ENCODE data around the gene TDRKH.
A peak's percentile ranks its signal among the peaks of the same experiment; 100 is the strongest.

The TDRKH gene

DNA sequence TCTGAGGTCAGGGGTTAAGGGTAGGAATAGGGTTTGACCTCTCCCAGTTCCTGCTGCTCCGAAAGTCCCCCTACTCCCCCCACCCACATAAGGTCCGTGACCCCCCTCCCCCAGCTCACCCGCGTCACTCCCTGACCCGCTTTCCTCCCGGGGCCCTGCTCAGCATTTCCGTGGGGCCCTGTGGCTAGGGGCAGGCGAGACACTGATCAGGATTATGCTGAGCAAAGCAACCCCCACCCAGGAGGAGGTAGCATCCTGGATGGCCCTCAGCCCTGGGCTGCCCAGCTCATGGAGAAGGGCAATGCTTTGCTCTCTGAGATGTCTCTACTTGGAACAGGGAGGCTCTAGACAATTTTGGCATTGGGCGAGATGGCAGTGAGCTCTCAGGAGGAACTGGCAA is 37.6 kb upstream of the TDRKH start:
- Histone ChIP-seq H3K36me3 (ENCODE audit: control insufficient read depth in 1 of 2, insufficient read depth in 2 of 2, low read depth in 1 of 2, low read length in 2 of 2) (no peaks in the 10 kb centered on the region), H2AFZ (ENCODE audit: low read depth, low read length) (no peak overlapping the region), H4K8ac (ENCODE audit: low read length) (no peak overlapping the region), H2BK15ac (ENCODE audit: low read depth, poor library complexity, severe bottlenecking) (no peak overlapping the region), H3K14ac (ENCODE audit: low read length in 2 of 2) (no peak overlapping the region), H3K9me3 (ENCODE audit: control insufficient read depth, low read length) (no peaks in the 10 kb centered on the region), H3K4ac (ENCODE audit: low read depth in 1 of 2, low read length in 2 of 2) (no peak overlapping the region), H4K91ac (ENCODE audit: low read length) (no peak overlapping the region), H3K4me3 (ENCODE audit: insufficient read depth in 1 of 2, low read depth in 1 of 2, low read length in 2 of 2) (no peak overlapping the region), H3K4me2 (ENCODE audit: low read length, poor library complexity, severe bottlenecking) (no peak overlapping the region), H3K4me1 (ENCODE audit: control insufficient read depth, insufficient read depth, low read depth, low read length) (peaks cover 11% of the 10 kb centered on the region), H3K9ac (ENCODE audit: low read length) (no peak overlapping the region), H2BK5ac (ENCODE audit: low read depth, low read length, poor library complexity, severe bottlenecking) (no peak overlapping the region), H2AK5ac (ENCODE audit: low read length, severe bottlenecking) (no peak overlapping the region), H3K18ac (ENCODE audit: low read depth in 1 of 2, low read length in 2 of 2) (no peak overlapping the region), H3K79me1 (replicated peaks; ENCODE audit: low read length, poor library complexity, severe bottlenecking) (no peaks in the 10 kb centered on the region), H2BK12ac (ENCODE audit: low read length in 2 of 2) (no peak overlapping the region), H2BK120ac (ENCODE audit: low read depth, low read length) (no peak overlapping the region), H3K27me3 (ENCODE audit: control insufficient read depth in 1 of 2, insufficient read depth in 1 of 2, low read length in 2 of 2) (peaks cover 59 to 74% of the 10 kb centered on the region in 2 experiments), H3K27ac (ENCODE audit: low read length, poor library complexity, severe bottlenecking) (no peak overlapping the region), H3K23ac (ENCODE audit: low read length in 2 of 2) (no peak overlapping the region)
- WGBS: 49% methylated on average over 9 of the region's 9 CpGs
- no peak for DNase-seq

DNA sequence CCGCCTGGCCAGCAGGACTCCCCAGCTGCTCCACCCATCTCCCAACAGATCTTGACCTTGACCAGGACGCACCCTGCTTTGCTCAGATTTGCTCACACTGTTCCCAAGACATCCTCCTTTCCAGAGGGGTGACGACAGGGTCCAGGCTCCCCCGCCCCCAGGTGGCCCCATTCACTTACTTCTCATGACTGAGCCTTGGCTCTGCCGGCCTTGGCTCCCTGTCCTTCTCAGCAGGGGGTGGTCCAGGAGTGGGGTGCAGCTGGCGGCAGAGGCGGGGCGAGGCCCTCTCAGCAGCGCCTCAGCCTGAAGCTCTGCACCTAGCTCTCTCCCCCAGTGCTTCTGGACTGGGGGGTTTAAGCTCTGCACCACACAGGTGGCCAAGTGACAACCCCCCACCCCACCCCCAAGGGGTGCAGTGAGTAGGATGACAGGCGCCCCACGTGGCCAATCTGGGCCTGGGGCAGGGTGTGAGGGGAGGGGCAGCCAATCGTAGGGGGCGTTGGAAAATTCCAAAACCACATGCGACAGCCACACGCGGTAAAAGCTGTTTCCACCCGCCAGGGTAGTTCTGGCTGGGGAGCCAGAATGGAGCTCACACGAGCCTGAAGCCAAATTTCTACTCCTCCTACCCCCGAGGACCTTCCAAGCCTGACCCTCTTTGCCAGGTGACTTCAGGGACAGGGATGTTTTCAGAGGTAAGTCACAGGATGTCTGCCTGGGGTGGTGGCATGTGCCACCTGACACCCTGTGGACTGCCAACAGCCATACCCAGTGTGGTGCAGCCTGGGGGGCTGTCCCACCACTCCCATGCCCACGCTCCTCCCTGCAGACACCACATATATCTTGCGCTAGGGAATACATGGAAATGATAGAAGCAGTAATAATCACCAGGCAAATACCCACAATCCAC is 35.7 kb upstream of the TDRKH start:
- H3K4me3 ChIP-seq (ENCODE audit: insufficient read depth in 1 of 2, low read depth in 1 of 2, low read length in 2 of 2): peak overlapping the region in 1 of 2 experiments; percentile 12
- H3K4ac ChIP-seq (ENCODE audit: low read depth in 1 of 2, low read length in 2 of 2): no peak overlapping the region
- H3K18ac ChIP-seq (ENCODE audit: low read depth in 1 of 2, low read length in 2 of 2): no peak overlapping the region
- no peaks in the 10 kb centered on the region for H3K36me3 ChIP-seq (ENCODE audit: control insufficient read depth in 1 of 2, insufficient read depth in 2 of 2, low read depth in 1 of 2, low read length in 2 of 2)
- no peak overlapping the region for H2AK5ac ChIP-seq (ENCODE audit: low read length, severe bottlenecking)
- H3K79me1 ChIP-seq (replicated peaks; ENCODE audit: low read length, poor library complexity, severe bottlenecking): no peaks in the 10 kb centered on the region
- H3K23ac ChIP-seq (ENCODE audit: low read length in 2 of 2): no peak overlapping the region
- no peak overlapping the region for H3K4me2 ChIP-seq (ENCODE audit: low read length, poor library complexity, severe bottlenecking)
- H2BK120ac ChIP-seq (ENCODE audit: low read depth, low read length): no peak overlapping the region
- H4K91ac ChIP-seq (ENCODE audit: low read length): no peak overlapping the region
- peaks cover 9% of the 10 kb centered on the region for H3K4me1 ChIP-seq (ENCODE audit: control insufficient read depth, insufficient read depth, low read depth, low read length)
- no peak overlapping the region for H2BK5ac ChIP-seq (ENCODE audit: low read depth, low read length, poor library complexity, severe bottlenecking)
- H3K14ac ChIP-seq (ENCODE audit: low read length in 2 of 2): peak overlapping the region in 1 of 2 experiments; percentile 7
- peaks cover 68 to 69% of the 10 kb centered on the region in 2 experiments for H3K27me3 ChIP-seq (ENCODE audit: control insufficient read depth in 1 of 2, insufficient read depth in 1 of 2, low read length in 2 of 2)
- H2BK15ac ChIP-seq (ENCODE audit: low read depth, poor library complexity, severe bottlenecking): no peak overlapping the region
- H3K9me3 ChIP-seq (ENCODE audit: control insufficient read depth, low read length): no peaks in the 10 kb centered on the region
- no peak for DNase-seq
- no peak overlapping the region for H2BK12ac ChIP-seq (ENCODE audit: low read length in 2 of 2)
- H4K8ac ChIP-seq (ENCODE audit: low read length): no peak overlapping the region
- H3K27ac ChIP-seq (ENCODE audit: low read length, poor library complexity, severe bottlenecking): no peak overlapping the region
- H3K9ac ChIP-seq (ENCODE audit: low read length): no peak overlapping the region
- 45% methylated on average over 13 of the region's 21 CpGs for whole genome bisulfite sequencing
- H2AFZ ChIP-seq (ENCODE audit: low read depth, low read length): no peak overlapping the region

DNA sequence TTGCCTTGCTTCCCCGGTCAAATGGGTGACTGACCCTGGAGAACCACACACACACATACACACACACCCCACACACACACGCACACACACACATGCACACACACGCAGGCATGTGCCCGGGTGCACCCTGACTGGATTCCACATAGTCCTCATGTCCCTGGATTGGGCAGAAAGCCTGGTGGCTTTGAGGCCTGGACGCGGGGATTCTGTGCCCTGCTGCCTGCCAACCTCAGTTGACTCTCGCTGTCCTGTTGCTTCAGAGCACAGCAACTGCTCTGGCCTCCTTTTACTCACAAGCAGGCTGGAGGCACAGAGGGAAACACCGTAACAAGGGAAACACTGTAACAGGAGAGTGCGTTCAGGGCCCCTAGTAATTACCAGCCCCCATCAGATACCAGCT is 34.9 kb upstream of the TDRKH start:
- H3K79me1 ChIP-seq (replicated peaks; ENCODE audit: low read length, poor library complexity, severe bottlenecking): no peaks in the 10 kb centered on the region
- no peak overlapping the region for H2AFZ ChIP-seq (ENCODE audit: low read depth, low read length)
- DNase-seq: no peak
- H2BK5ac ChIP-seq (ENCODE audit: low read depth, low read length, poor library complexity, severe bottlenecking): no peak overlapping the region
- H2AK5ac ChIP-seq (ENCODE audit: low read length, severe bottlenecking): no peak overlapping the region
- H3K4me3 ChIP-seq (ENCODE audit: insufficient read depth in 1 of 2, low read depth in 1 of 2, low read length in 2 of 2): no peak overlapping the region
- no peak overlapping the region for H2BK15ac ChIP-seq (ENCODE audit: low read depth, poor library complexity, severe bottlenecking)
- H3K27ac ChIP-seq (ENCODE audit: low read length, poor library complexity, severe bottlenecking): no peak overlapping the region
- H3K14ac ChIP-seq (ENCODE audit: low read length in 2 of 2): peak overlapping the region in 1 of 2 experiments; percentile 21
- H3K9ac ChIP-seq (ENCODE audit: low read length): no peak overlapping the region
- no peak overlapping the region for H3K4me2 ChIP-seq (ENCODE audit: low read length, poor library complexity, severe bottlenecking)
- no peak overlapping the region for H2BK12ac ChIP-seq (ENCODE audit: low read length in 2 of 2)
- H3K4me1 ChIP-seq (ENCODE audit: control insufficient read depth, insufficient read depth, low read depth, low read length): peaks cover 9% of the 10 kb centered on the region
- H3K23ac ChIP-seq (ENCODE audit: low read length in 2 of 2): peak overlapping the region in 1 of 2 experiments; percentile 47
- no peak overlapping the region for H4K8ac ChIP-seq (ENCODE audit: low read length)
- H3K27me3 ChIP-seq (ENCODE audit: control insufficient read depth in 1 of 2, insufficient read depth in 1 of 2, low read length in 2 of 2): peaks cover 68 to 69% of the 10 kb centered on the region in 2 experiments
- no peaks in the 10 kb centered on the region for H3K36me3 ChIP-seq (ENCODE audit: control insufficient read depth in 1 of 2, insufficient read depth in 2 of 2, low read depth in 1 of 2, low read length in 2 of 2)
- H4K91ac ChIP-seq (ENCODE audit: low read length): no peak overlapping the region
- WGBS: 82% methylated on average over 9 of the region's 9 CpGs
- no peak overlapping the region for H3K18ac ChIP-seq (ENCODE audit: low read depth in 1 of 2, low read length in 2 of 2)
- H3K4ac ChIP-seq (ENCODE audit: low read depth in 1 of 2, low read length in 2 of 2): no peak overlapping the region
- no peak overlapping the region for H2BK120ac ChIP-seq (ENCODE audit: low read depth, low read length)
- H3K9me3 ChIP-seq (ENCODE audit: control insufficient read depth, low read length): no peaks in the 10 kb centered on the region

DNA sequence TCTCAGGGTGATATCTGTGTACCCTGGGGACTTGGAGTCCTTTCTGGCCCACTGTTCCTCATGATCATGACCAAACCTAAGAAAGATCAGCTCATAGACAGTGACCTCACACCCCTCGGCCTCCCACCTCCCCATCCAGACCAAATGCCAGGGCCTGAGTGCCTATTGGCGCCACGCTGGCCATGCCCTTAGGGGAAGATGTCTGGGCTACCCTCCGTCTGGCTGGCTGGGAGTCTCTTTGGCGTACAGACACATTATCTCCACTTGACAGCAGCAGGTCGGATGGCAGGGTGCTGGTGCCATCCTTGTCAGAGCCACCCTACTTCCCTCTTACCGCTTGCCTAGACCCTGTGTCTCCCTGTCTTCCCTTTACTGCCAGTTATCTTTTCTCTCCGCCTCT is 32.9 kb upstream of the TDRKH start:
- no peak overlapping the region for H2BK15ac ChIP-seq (ENCODE audit: low read depth, poor library complexity, severe bottlenecking)
- no peak overlapping the region for H4K91ac ChIP-seq (ENCODE audit: low read length)
- no peak overlapping the region for H3K18ac ChIP-seq (ENCODE audit: low read depth in 1 of 2, low read length in 2 of 2)
- H3K27ac ChIP-seq (ENCODE audit: low read length, poor library complexity, severe bottlenecking): no peak overlapping the region
- no peaks in the 10 kb centered on the region for H3K79me1 ChIP-seq (replicated peaks; ENCODE audit: low read length, poor library complexity, severe bottlenecking)
- no peaks in the 10 kb centered on the region for H3K36me3 ChIP-seq (ENCODE audit: control insufficient read depth in 1 of 2, insufficient read depth in 2 of 2, low read depth in 1 of 2, low read length in 2 of 2)
- H2BK5ac ChIP-seq (ENCODE audit: low read depth, low read length, poor library complexity, severe bottlenecking): no peak overlapping the region
- peak overlapping the region in 1 of 2 experiments; percentile 59 for H3K14ac ChIP-seq (ENCODE audit: low read length in 2 of 2)
- H3K27me3 ChIP-seq (ENCODE audit: control insufficient read depth in 1 of 2, insufficient read depth in 1 of 2, low read length in 2 of 2): peaks cover 62 to 70% of the 10 kb centered on the region in 2 experiments
- no peak overlapping the region for H2BK120ac ChIP-seq (ENCODE audit: low read depth, low read length)
- H3K4ac ChIP-seq (ENCODE audit: low read depth in 1 of 2, low read length in 2 of 2): no peak overlapping the region
- H4K8ac ChIP-seq (ENCODE audit: low read length): no peak overlapping the region
- H3K9ac ChIP-seq (ENCODE audit: low read length): no peak overlapping the region
- H3K4me3 ChIP-seq (ENCODE audit: insufficient read depth in 1 of 2, low read depth in 1 of 2, low read length in 2 of 2): no peak overlapping the region
- no peak overlapping the region for H3K23ac ChIP-seq (ENCODE audit: low read length in 2 of 2)
- 68% methylated on average over 8 of the region's 8 CpGs for WGBS
- H3K9me3 ChIP-seq (ENCODE audit: control insufficient read depth, low read length): no peaks in the 10 kb centered on the region
- no peak overlapping the region for H3K4me2 ChIP-seq (ENCODE audit: low read length, poor library complexity, severe bottlenecking)
- H2AFZ ChIP-seq (ENCODE audit: low read depth, low read length): no peak overlapping the region
- no peak overlapping the region for H2AK5ac ChIP-seq (ENCODE audit: low read length, severe bottlenecking)
- peaks cover 4% of the 10 kb centered on the region for H3K4me1 ChIP-seq (ENCODE audit: control insufficient read depth, insufficient read depth, low read depth, low read length)
- no peak overlapping the region for H2BK12ac ChIP-seq (ENCODE audit: low read length in 2 of 2)
- no peak for DNase-seq

Measured in mesenchymal stem cell (in vitro differentiated cells and primary cell).